ENCODE data around the gene FOXM1. TPM values are rescaled to one million over a fixed set of nuclear protein-coding genes. Genes with fewer than 3 reads are reported as not detected.

FOXM1 gene
- 10 to 100 TPM in 11 of 12 donors, not detected in 1; 12.1 to 32.8 (median 18.8) TPM for polyA plus RNA-seq (ENCODE audit: insufficient read length in 12 of 12)
- long read RNA-seq, donor 1, partial matches to known transcripts, result 13 of 34 reads
- long read RNA-seq, donor 1, other reads (novel, unspliced or antisense), result 21 of 34 reads
- long read RNA-seq, donor 2, partial matches to known transcripts, result 14 of 14 reads
- long read RNA-seq, donor 2, other reads (novel, unspliced or antisense), result 0 of 14 reads
- long read RNA-seq, donor 3, result 0 reads
- long read RNA-seq, donor 4, result 0 reads
- long read RNA-seq, donor 5, result 0 reads
- long read RNA-seq, donor 6, partial matches to known transcripts, result 10 of 11 reads
- long read RNA-seq, donor 6, other reads (novel, unspliced or antisense), result 0 of 11 reads
- long read RNA-seq, donor 7, partial matches to known transcripts, result 0 of 7 reads
- long read RNA-seq, donor 7, other reads (novel, unspliced or antisense), result 7 of 7 reads
- long read RNA-seq, donor 8, partial matches to known transcripts, result 0 of 2 reads
- long read RNA-seq, donor 8, other reads (novel, unspliced or antisense), result 0 of 2 reads
- long read RNA-seq, donor 9, partial matches to known transcripts, result 0 of 1 reads
- long read RNA-seq, donor 9, other reads (novel, unspliced or antisense), result 0 of 1 reads
- long read RNA-seq, donor 10, partial matches to known transcripts, result 0 of 1 reads
- long read RNA-seq, donor 10, other reads (novel, unspliced or antisense), result 0 of 1 reads
- long read RNA-seq, donor 11, partial matches to known transcripts, result 0 of 3 reads
- long read RNA-seq, donor 11, other reads (novel, unspliced or antisense), result 0 of 3 reads

DNA sequence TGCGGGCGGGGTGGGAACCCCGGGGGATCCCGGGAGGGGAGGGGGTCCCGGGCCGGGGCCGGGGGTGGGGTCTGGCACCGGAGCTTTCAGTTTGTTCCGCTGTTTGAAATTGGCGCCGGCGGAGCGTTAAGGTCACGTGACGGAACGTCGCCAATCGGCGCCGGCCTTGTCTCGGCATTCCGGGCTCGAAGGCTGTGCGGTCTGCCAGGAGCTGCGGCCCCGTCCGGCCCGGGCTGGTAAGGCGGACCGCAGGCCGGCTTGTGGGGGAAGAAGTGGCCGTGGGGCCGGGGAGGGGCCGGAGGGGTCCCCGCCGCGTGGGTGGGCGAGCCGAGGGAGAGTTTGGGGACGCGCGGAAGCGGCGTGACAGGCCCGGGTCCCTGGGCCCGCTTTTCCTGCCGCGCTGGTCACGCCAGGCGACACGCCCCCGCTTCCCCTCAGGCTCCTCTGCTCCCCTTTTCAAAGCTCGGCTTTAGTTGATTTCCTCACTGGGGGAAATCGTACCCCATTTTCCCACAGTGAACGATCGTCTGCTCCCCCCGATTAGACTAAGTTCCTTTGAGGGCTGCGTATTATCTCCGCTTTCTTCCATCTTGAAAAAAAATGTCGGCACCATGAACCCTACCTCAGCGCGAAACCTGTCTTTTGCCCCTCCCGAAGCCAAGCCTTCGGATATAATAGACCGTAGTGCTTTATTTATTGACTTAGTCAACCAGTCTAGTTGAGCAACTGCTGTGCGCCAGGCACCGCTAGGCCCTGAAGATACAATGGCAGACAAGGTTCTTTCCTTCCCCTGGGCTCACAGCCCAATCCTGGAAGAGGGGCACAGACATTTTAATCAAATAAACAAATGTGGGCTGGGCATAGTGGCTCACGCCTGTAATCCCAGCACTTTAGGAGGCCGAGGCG, at the start of gene FOXM1, which contains the start of gene RHNO1:
Gene FOXM1, minus strand, starts transcription at position 128 of the 906 bp plus-strand sequence. CDS start 2,696 bp downstream, outside the sequence.
Gene RHNO1, plus strand, starts transcription at position 177 of the 906 bp plus-strand sequence. CDS start 8,144 bp downstream, outside the sequence.
- DNase-seq, result peak; percentile 94

- DNase-seq, result no peak
Observed at GRCh38 chr12:2925322-2925995, 48.5 kb upstream of the FOXM1 start.

- DNase-seq, result no peak
Observed at GRCh38 chr12:2924019-2924418, 47.0 kb upstream of the FOXM1 start.

DNA sequence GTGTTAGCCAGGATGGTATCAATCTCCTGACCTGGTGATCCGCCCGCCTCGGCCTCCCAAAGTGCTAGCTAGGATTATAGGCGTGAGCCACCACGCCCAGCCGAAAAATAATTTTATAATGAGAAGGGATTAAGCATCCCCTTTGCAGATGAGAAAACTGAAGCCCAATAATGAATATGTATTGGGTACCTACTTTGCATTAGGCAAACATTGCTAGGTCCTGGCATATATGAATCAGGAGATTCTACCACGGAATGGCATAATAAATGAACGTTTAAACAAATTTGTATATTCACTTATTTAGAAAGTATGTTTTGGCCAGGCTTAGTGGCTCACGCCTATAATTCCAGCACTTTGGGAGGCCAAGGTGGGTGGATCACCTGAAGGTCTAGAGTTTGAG, 46.1 kb upstream of the FOXM1 start:
- DNase-seq, result no peak

GRCh38 chr12:2922329-2922728, 45.4 kb upstream of the FOXM1 start:
- no peak for DNase-seq

DNA sequence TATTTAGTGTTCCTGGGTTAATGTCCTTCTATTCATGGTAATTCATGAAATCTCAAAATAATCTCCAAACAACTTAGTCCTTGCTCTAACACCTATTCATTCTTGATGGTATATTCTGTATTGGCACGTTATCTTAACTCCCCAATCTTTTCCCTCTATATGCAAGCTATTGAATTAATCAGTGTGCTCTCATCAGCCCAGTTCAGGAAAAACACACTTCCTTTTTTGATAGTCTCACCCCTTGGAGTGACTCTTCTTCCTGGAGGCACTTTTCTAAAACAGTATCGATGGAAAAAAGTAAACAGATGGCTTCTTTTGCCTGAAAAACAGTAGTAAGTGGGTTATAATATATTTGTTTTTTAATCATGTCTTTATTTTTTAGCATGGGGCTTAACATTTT, 42.3 kb upstream of the FOXM1 start:
- no peak for DNase-seq

- no peak for DNase-seq
Observed at GRCh38 chr12:2912216-2912575, 35.2 kb upstream of the FOXM1 start.

DNA sequence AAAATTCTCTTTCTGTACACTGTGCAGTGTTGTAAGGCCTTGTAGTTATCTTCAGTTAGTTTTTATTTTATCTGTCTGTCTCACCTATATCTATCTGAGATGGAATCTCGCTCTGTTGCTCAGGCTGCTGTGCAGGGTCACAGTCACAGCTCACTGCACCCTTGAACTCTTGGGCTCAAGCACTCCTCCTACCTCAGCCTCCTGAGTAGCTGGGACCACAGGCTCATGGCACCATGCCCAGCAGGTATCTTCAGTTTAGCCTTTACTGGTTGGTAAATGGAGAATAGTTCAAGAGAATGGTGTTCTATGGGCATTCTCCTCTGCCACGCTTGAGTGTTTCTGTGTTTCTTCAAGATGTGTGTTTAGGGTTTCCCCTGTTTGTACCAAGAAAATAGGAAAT, 27.3 kb upstream of the FOXM1 start:
- DNase-seq, result no peak

DNA sequence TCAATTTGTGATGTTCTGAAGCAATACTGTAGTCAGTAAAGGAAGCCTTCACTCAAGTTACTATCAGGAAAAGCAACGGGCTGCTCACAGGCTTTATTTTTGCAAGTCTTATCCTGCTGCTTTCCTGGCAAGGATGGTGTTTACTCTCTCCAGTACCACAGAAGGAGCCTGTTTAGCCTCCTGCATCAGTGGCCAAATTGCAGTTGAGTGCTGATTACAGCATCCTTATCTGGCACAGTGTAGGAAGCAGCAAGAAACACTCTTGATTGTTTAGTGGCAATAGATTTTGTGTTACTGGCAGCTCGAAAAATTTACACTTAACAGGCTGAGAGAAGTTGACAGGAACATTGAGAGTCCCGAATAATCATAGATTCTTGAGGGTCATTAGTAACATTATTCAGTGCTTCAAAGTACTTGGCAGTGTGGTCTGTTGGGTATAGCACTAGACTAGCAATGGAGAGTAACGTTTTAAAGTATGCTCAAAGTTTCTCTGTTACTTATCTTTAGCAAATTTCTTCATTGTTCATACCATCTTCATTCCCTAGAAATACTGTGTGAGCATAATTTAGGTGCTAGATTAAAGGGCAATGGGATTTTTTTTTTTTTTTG, 25.4 kb upstream of the FOXM1 start:
- no peak for DNase-seq

DNA sequence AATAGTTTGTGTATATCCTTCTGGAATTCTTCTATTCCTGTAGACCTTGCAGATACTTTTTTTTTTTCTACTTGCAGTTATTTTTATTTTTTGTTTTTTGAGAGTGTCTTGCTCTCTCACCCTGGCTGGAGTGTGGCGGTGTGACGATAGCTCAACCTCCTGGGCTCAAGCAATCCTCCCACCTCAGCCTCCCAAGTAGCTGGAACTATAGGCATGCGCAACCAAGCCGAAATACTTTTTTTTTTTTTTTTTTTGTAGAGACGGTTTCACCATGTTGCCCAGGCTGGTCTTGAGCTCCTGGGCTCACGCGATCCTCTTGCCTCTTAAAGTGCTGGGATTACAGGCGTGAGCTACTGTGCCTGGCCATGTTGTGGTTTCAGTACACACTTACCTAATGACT, 23.7 kb upstream of the FOXM1 start:
- no peak for DNase-seq

DNA sequence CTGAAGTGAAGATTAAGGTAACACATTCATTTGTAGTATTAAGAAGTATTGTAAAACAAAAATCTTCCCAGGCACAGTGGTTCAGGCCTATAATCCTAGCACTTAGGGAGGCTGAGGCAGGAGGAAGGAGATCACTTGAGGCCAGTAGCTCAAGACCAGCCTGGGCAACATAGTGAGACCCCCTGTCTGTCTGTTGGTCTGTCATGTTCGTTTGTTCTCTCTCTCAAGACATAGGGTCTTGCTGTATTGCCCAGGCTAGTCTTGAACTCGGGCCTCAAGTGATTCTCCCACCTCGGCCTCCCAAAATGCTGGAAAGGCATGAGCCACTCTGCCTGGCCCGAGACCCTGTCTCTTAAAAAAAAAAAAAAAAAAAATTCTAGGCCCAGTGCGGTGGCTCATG, 20.4 kb upstream of the FOXM1 start:
- DNase-seq, result no peak

GRCh38 chr12:2895511-2895910, 18.5 kb upstream of the FOXM1 start:
- no peak for DNase-seq

- DNase-seq, result no peak
Observed at GRCh38 chr12:2895051-2895451, 18.1 kb upstream of the FOXM1 start.

- DNase-seq, result no peak
Observed at GRCh38 chr12:2893007-2893406, 16.0 kb upstream of the FOXM1 start.

- no peak for DNase-seq
Observed at GRCh38 chr12:2892246-2892645, 15.3 kb upstream of the FOXM1 start.

- DNase-seq, result peak; percentile 79
Observed at GRCh38 chr12:2891240-2892053, 14.5 kb upstream of the FOXM1 start.

GRCh38 chr12:2890388-2891239, 13.6 kb upstream of the FOXM1 start, which contains the start of gene TULP3:
TULP3 (plus strand) TSS chr12:2890891; CDS start chr12:2890948, 57 bp downstream.
- peak; percentile 98 for DNase-seq

GRCh38 chr12:2890001-2890387, 13.0 kb upstream of the FOXM1 start:
- no peak for DNase-seq
